KOPT-K1 (cell line): ENCODE measurements around the gene CDCA7L.

Experiments used
- H3K27ac ChIP-seq: fragments of 200-600 bp; sonication (generic); 2 replicates; pipeline ENCODE4 v1.5.1; 2016; ENCODE audit warnings: antibody characterized with exemption, mild to moderate bottlenecking, low read depth, low read length; ENCODE audit not compliant: poor library complexity, severe bottlenecking
- H3K36me3 ChIP-seq: fragments of 200-600 bp; sonication (generic); 2 replicates; pipeline ENCODE4 v1.5.1; 2017; ENCODE audit warnings: antibody characterized with exemption, mild to moderate bottlenecking, low read length, moderate library complexity; ENCODE audit not compliant: insufficient read depth
- H3K9me3 ChIP-seq: fragments of 200-600 bp; sonication (generic); 2 replicates; pipeline ENCODE4 v1.5.1; 2017; ENCODE audit warnings: antibody characterized with exemption, low read length, mild to moderate bottlenecking; ENCODE audit not compliant: insufficient read depth, poor library complexity, severe bottlenecking

The CDCA7L gene

GRCh38 chr7:21953781-21954180, 8.1 kb upstream of the CDCA7L start:
- Histone ChIP-seq H3K27ac (no peak overlapping the region), H3K9me3 (no peaks in the 10 kb centered on the region)

DNA sequence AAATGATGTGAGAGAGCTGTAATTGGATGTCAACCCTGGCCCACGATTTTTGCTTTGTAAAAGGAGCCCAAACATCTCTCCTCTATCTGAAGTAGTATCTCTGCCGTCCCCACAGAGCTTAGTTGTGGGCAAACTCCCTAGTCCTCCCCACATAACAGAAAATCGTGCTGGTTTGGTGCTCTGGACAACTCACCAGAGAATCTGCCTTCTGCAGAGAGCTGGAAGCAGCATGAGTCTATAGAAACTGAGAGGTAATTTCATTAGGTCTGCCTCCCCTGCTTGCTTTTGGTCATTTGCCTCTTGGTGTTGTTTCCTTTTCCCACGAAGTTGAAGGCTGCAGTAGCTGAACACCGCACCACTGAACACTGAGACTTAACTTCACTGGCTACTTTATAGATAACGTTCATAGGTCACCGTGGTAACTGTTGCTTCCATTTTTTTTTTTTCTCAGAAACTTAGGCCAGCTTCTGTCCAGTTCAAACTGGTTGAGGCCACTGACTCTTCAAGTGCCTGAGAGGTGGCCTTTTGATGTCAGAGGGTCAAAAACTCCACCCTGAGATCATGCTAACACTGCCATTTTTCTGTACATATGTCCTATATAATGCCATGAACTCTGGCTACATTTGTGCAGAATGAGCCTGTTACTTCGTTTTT, 3.3 kb upstream of the CDCA7L start:
- Histone ChIP-seq H3K27ac (no peak overlapping the region), H3K9me3 (no peaks in the 10 kb centered on the region), H3K36me3 (no peaks in the 10 kb centered on the region)

More at GRCh38 chr7:21953781-21954180, 8.1 kb upstream of the CDCA7L start:
- no peaks in the 10 kb centered on the region for H3K36me3 ChIP-seq

GRCh38 chr7:21948364-21948763, 2.7 kb upstream of the CDCA7L start:
- no peaks in the 10 kb centered on the region for H3K9me3 ChIP-seq
- H3K27ac ChIP-seq: no peak overlapping the region
- peaks cover 4% of the 10 kb centered on the region for H3K36me3 ChIP-seq

DNA sequence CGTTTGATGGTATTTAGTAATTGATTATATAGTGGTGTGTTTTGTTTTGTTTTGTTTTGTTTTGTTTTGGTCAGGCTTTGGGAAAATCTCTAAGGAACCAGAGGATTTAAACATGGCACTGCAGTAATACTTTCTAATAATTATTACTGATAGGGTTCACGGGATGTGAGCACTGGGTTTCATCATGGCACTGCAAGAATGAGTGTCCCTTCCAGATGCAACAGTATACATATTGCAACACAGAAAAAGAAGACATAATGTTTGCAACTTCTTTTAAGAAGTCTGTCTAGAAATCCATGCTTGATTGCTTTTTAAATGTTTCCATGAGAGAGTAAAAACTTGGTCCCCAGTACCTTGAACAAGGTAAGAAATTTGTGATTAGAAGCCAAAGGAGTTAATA, 2.2 kb upstream of the CDCA7L start:
- Histone ChIP-seq H3K9me3 (no peaks in the 10 kb centered on the region), H3K27ac (no peak overlapping the region), H3K36me3 (peaks cover 8% of the 10 kb centered on the region)

DNA sequence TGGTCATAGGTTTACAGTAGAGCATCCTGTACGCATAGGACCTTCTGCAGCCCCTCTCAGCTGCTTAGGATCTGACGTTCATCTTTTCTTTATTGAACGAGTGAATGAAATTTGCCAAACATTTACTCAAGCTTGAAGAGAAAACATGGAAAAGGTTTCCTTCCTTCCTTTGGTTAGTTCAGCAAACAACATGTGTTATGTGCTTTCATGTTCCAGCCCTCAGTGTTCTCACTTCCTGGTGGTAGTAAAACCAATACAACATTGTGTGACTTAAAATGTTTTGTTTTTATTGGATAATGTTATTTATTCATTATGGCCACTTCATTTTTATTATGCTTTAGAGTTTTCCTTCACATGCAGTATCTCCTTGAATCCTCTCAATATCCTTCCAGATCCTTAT, 1.4 kb upstream of the CDCA7L start:
- Histone ChIP-seq H3K36me3 (peaks cover 14% of the 10 kb centered on the region), H3K27ac (no peak overlapping the region), H3K9me3 (no peaks in the 10 kb centered on the region)

DNA sequence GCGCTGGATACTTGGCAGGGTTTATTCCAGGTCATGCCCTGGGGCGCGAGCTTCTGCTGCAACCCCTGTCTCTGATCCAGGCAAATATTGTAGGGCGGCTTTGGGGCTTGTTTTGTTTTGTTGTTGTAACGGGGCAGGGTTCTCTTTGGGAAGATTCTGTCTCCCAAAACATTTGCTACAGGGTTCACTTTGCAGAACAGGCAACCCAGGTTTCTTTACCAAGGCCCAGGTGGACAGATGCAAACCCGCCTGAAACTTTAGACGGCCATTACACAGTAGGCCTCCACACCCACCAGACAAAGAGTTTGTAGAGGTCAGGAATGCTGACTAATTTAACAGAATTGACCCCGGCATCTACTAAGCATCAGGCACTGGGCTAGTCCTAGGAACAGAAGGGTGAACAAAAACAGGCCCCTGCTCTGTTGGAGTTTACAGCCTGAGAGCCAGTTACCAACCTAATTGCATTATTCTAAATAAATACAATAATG, 567 bp upstream of the CDCA7L start:
- no peaks in the 10 kb centered on the region for H3K9me3 ChIP-seq
- peak overlapping the region; percentile 92 for H3K27ac ChIP-seq
- H3K36me3 ChIP-seq: peaks cover 14% of the 10 kb centered on the region

DNA sequence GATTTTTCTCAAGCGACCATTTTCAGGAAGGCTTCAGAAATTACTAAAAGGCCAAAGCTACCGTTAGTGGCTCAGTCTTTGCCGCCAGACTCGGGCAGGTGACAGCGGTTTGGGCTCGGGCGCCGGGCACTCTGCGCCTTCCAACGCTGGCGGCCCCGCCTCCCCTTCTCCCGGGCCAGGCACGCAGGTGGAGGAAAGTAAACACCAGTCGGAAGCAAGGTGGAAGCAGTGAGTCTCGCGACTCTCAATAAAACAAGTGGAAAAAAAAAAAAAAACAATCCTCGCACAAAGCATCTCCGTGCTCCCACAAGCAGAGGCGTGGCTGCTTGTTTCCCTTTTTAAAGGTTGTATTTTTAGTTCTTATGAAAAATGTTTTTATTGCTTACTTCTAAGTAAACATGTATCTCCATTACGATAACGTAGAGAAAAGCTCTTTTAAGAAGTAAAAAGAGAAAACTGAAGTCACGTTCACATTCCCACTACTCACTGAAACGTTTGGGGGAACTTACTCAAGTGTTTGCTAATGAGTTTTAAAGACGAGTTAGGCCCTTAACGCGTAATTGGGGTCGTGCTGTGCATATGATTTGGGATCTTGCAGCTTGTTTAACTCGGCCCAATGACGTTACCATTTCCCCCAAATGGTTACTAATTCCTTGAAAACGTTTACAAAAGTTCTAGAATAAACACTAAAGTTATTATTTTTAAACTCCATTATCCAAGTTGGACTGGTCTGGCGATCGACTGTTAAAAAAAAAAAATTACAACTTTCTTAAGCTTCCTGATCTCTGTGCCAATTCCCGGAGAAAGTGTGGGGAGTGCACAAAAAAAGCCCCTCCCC, 864 bp downstream of the CDCA7L start:
- H3K27ac ChIP-seq: peak overlapping the region; percentile 92

GRCh38 chr7:21943436-21943835, 2.3 kb downstream of the CDCA7L start:
- Histone ChIP-seq H3K9me3 (peaks cover 1% of the 10 kb centered on the region), H3K36me3 (peaks cover 39% of the 10 kb centered on the region), H3K27ac (peak overlapping the region; percentile 92)

More for the DNA sequence above, 864 bp downstream of the CDCA7L start:
- peaks cover 25% of the 10 kb centered on the region for H3K36me3 ChIP-seq
- H3K9me3 ChIP-seq: no peaks in the 10 kb centered on the region

DNA sequence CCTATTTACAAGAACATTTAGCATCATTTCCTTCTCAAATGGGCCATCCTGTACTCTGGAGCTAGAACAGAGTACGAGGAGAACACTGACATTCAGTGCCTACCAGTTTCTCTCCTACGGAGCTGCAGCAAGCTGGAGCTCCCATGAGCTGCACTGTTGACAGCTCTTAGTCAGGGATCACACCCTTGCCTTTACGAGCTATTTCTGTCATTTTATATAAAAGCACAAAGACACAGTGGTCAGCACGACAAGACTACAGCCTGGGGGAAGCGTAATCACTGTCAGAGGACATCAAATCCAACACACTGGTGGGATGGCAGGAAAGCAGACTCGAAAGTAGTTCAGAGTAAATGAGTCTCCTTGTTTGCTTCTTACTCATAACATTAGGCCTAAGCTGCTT, 2.7 kb downstream of the CDCA7L start:
- Histone ChIP-seq H3K27ac (peak overlapping the region; percentile 92), H3K36me3 (peaks cover 43% of the 10 kb centered on the region), H3K9me3 (peaks cover 6% of the 10 kb centered on the region)

GRCh38 chr7:21941611-21942141, 4.0 kb downstream of the CDCA7L start:
- H3K27ac ChIP-seq: peak overlapping the region; percentile 92
- peaks cover 19% of the 10 kb centered on the region for H3K9me3 ChIP-seq
- H3K36me3 ChIP-seq: peaks cover 56% of the 10 kb centered on the region

- Histone ChIP-seq H3K36me3 (peaks cover 69% of the 10 kb centered on the region), H3K27ac (no peak overlapping the region), H3K9me3 (peaks cover 36% of the 10 kb centered on the region)
These were observed 5.8 kb downstream of the CDCA7L start for GRCh38 chr7:21939858-21940372.

GRCh38 chr7:21939136-21939857, 6.4 kb downstream of the CDCA7L start:
- no peak overlapping the region for H3K27ac ChIP-seq
- peaks cover 75% of the 10 kb centered on the region for H3K36me3 ChIP-seq

GRCh38 chr7:21938463-21938862, 7.2 kb downstream of the CDCA7L start:
- peaks cover 37% of the 10 kb centered on the region for H3K9me3 ChIP-seq
- peaks cover 74% of the 10 kb centered on the region for H3K36me3 ChIP-seq
- no peak overlapping the region for H3K27ac ChIP-seq

More at GRCh38 chr7:21939136-21939857, 6.4 kb downstream of the CDCA7L start:
- peaks cover 37% of the 10 kb centered on the region for H3K9me3 ChIP-seq

GRCh38 chr7:21934808-21935207, 10.9 kb downstream of the CDCA7L start:
- Histone ChIP-seq H3K27ac (no peak overlapping the region), H3K9me3 (peaks cover 55% of the 10 kb centered on the region), H3K36me3 (peaks cover 60% of the 10 kb centered on the region)
